IMR-90 (cell line): ENCODE data around the gene MED12. TPM values are rescaled to one million over a fixed set of nuclear protein-coding genes. Genes with fewer than 3 reads are reported as not detected.

ENCODE experiments used
- ATAC-seq: fragments of 200-7000 bp; cut with Tn5 transposase; 2 replicates; pipeline ENCODE4 v1.9.1; 2020; ENCODE audit warnings: low read depth, mild to moderate bottlenecking, moderate library complexity
- BruUV-seq: library from RNA; stranded (reverse); fragments of 400-500 nt; replicated peaks from 2 replicates; lab custom pipeline; 2021; lab: Mats Ljungman, UMichigan
- CTCF ChIA-PET: fragments of 300-600 bp; formaldehyde crosslinking; extraction: SDS; loops from one replicate; lab custom pipeline; 2021; ENCODE audit warnings: antibody characterized with exemption; lab: Yijun Ruan, JAX
- POLR2A ChIA-PET: fragments of 300-600 bp; sonication (Branson Sonifier 250); formaldehyde crosslinking; loops from one replicate; lab custom pipeline; 2022; ENCODE audit warnings: antibody characterized with exemption; ENCODE audit not compliant: unreplicated experiment; lab: Charles Lee
- DNase-seq: peaks from one replicate; pipeline ENCODE4 v3.0.0; 2013
- H2AFZ ChIP-seq: replicated peaks from 2 replicates; pipeline ENCODE3; 2013; ENCODE audit warnings: low read length, mild to moderate bottlenecking; ENCODE audit not compliant: poor library complexity
- H2AK5ac ChIP-seq: 2 replicates; pipeline ENCODE4 v1.6.1; 2013; ENCODE audit warnings: low read depth, low read length, inconsistent platforms
- H2AK9ac ChIP-seq: replicated peaks from 2 replicates; pipeline ENCODE3; 2013; ENCODE audit warnings: mild to moderate bottlenecking, low read depth, low read length, moderate library complexity; ENCODE audit not compliant: poor library complexity
- H2BK120ac ChIP-seq: 2 replicates; pipeline ENCODE4 v1.6.1; 2013; ENCODE audit warnings: low read depth, low read length, inconsistent platforms
- H2BK15ac ChIP-seq: 3 replicates; pipeline ENCODE4 v1.6.1; 2013; ENCODE audit warnings: low read depth, low read length, inconsistent platforms
- H2BK20ac ChIP-seq: 2 replicates; pipeline ENCODE4 v1.6.1; 2013; ENCODE audit warnings: low read depth, mild to moderate bottlenecking, inconsistent platforms, low read length, moderate library complexity
- H2BK5ac ChIP-seq: 2 replicates; pipeline ENCODE4 v1.6.1; 2013; ENCODE audit warnings: mild to moderate bottlenecking, low read depth, low read length, inconsistent platforms; ENCODE audit not compliant: poor library complexity, severe bottlenecking
- H3K14ac ChIP-seq: replicated peaks from 2 replicates; pipeline ENCODE4 v1.6.1; 2013; ENCODE audit warnings: low read depth, low read length, inconsistent platforms
- H3K18ac ChIP-seq: 2 replicates; pipeline ENCODE4 v1.6.1; 2013; ENCODE audit warnings: low read depth, low read length, control low read depth
- H3K23ac ChIP-seq: 2 replicates; pipeline ENCODE4 v1.6.1; 2013; ENCODE audit warnings: low read depth, low read length, inconsistent platforms
- H3K27ac ChIP-seq: 2 replicates; pipeline ENCODE4 v1.5.1; 2013; ENCODE audit warnings: mild to moderate bottlenecking, control low read depth, low read length; ENCODE audit not compliant: insufficient read depth
- H3K27me3 ChIP-seq: 2 replicates; pipeline ENCODE4 v1.6.1; 2013; ENCODE audit warnings: low read length; ENCODE audit not compliant: control insufficient read depth, insufficient read depth
- H3K36me3 ChIP-seq: 2 replicates; pipeline ENCODE4 v1.6.1; 2013; ENCODE audit warnings: low read length, mixed read lengths; ENCODE audit not compliant: control insufficient read depth, insufficient read depth
- H3K4ac ChIP-seq: 2 replicates; pipeline ENCODE4 v1.6.1; 2013; ENCODE audit warnings: low read depth, low read length, inconsistent platforms
- H3K4me1 ChIP-seq: 2 replicates; pipeline ENCODE4 v1.6.1; 2013; ENCODE audit warnings: low read length, mixed read lengths; ENCODE audit not compliant: control insufficient read depth, insufficient read depth
- H3K4me2 ChIP-seq: 2 replicates; pipeline ENCODE4 v1.6.1; 2013; ENCODE audit warnings: low read depth, mild to moderate bottlenecking, control low read depth, low read length, moderate library complexity
- H3K4me3 ChIP-seq: 2 replicates; pipeline ENCODE4 v1.5.1; 2013; ENCODE audit warnings: low read depth, mild to moderate bottlenecking, control low read depth, low read length, moderate library complexity; ENCODE audit not compliant: insufficient read depth
- H3K56ac ChIP-seq: 2 replicates; pipeline ENCODE4 v1.6.1; 2013; ENCODE audit warnings: low read length, inconsistent platforms; ENCODE audit not compliant: insufficient read depth; ENCODE audit errors: extremely low read depth
- H3K79me1 ChIP-seq, 2 experiments: 2 replicates each; pipeline ENCODE4 v1.6.1; 2013; ENCODE audit warnings: low read length in 2 of 2, inconsistent platforms in 1 of 2, low read depth in 1 of 2
- H3K9ac ChIP-seq: 2 replicates; pipeline ENCODE4 v1.6.1; 2013; ENCODE audit warnings: low read depth, low read length, control low read depth
- H3K9me1 ChIP-seq: 2 replicates; pipeline ENCODE4 v1.6.1; 2013; ENCODE audit warnings: low read length, inconsistent platforms; ENCODE audit not compliant: insufficient read depth
- H3K9me3 ChIP-seq: 2 replicates; pipeline ENCODE4 v1.6.1; 2013; ENCODE audit warnings: low read length; ENCODE audit not compliant: control insufficient read depth, insufficient read depth
- H4K20me1 ChIP-seq: 2 replicates; pipeline ENCODE4 v1.6.1; 2013; ENCODE audit warnings: low read length, inconsistent platforms; ENCODE audit not compliant: insufficient read depth
- H4K5ac ChIP-seq: 2 replicates; pipeline ENCODE4 v1.6.1; 2013; ENCODE audit warnings: mild to moderate bottlenecking, low read depth, low read length, control low read depth
- H4K8ac ChIP-seq, 2 experiments: 2 replicates each; pipeline ENCODE4 v1.6.1; 2013; ENCODE audit warnings: low read depth in 2 of 2, low read length in 2 of 2, control low read depth in 1 of 2, inconsistent platforms in 1 of 2
- H4K91ac ChIP-seq: 2 replicates; pipeline ENCODE4 v1.6.1; 2013; ENCODE audit warnings: low read depth, low read length, inconsistent platforms; ENCODE audit not compliant: insufficient read depth
- MAZ ChIP-seq: IDR thresholded peaks from 2 replicates; pipeline ENCODE4 v1.6.1; 2012; ENCODE audit warnings: low read depth, mild to moderate bottlenecking, low read length, improper control_type of control experiment, moderate library complexity, borderline replicate concordance
- NFE2L2 ChIP-seq: fragments of 150-350 bp; IDR thresholded peaks from 2 replicates; pipeline ENCODE4 v1.6.1; 2016; ENCODE audit warnings: low read depth, mild to moderate bottlenecking, low read length
- WGBS, 2 experiments: methylation state at CpG; one replicate each; pipeline versions ENCODE4 v1.1.5 to v1.1.7; 2013; ENCODE audit warnings: missing lambda C conversion rate in 2 of 2; ENCODE audit not compliant: insufficient read length in 1 of 2; ENCODE audit errors: extremely low coverage in 2 of 2; 5-methylcytosine and 5-hydroxymethylcytosine counted together
- dilution Hi-C: fragments of 300-500 bp; cut with HindIII; formaldehyde crosslinking; loops from one replicate; pipeline ENCODE4 v1.14.3; 2018; ENCODE audit warnings: low sequenced_read_pairs; ENCODE audit not compliant: unreplicated experiment
- in situ Hi-C: fragments of 300-500 bp; cut with MboI; formaldehyde crosslinking; loops from 3 replicates; pipeline ENCODE4 v1.14.3; 2019; ENCODE audit warnings: low sequenced_read_pairs, inconsistent platforms, mixed read lengths
- intact Hi-C: fragments of 100-400 bp; cut with micrococcal nuclease; formaldehyde crosslinking; loops from 2 replicates; pipeline ENCODE4 v1.10.0; 2022
- polyA plus RNA-seq, 3 experiments: library from polyadenylated mRNA; depleted of rRNA; stranded (reverse); fragments of >200 nt; gene quantifications; 2 replicates each; pipeline ENCODE4 v1.2.3, GENCODE V29; 2012; ENCODE audit warnings: low replicate concordance in 1 of 3
- total RNA-seq: library from RNA; depleted of rRNA; stranded (reverse); fragments of >200 nt; gene quantifications from 2 replicates; pipeline ENCODE4 v1.2.3, GENCODE V29; 2012

MED12 gene
- total and polyA plus RNA-seq, 2 of the 4 experiments (the other 2 are of a cell fraction), result 9.1 to 19.8 TPM

DNA sequence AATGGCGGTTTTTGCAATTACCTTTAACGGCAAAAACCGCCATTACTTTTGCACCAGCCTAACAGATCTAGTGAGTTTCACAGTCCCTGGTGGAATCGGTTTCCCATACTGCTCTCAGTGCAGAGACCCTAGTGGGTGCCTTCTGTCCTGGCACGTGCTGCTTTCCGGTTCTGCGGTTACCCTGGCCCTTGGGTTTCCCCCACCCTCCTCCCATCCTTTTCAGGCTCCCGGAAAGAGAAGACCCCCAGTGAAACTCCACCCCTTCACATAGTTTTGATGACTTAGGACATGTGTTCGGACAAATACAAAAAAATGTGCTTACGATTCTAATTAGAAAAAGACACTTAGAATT lies 63.1 kb downstream of the MED12 start:
- peak overlapping the region; percentile 73 to 91 for H4K8ac ChIP-seq
- POLR2A ChIA-PET, result no interaction called here
- no peak overlapping the region for H2BK15ac ChIP-seq
- peak overlapping the region; percentile 64 for H2BK5ac ChIP-seq
- CTCF ChIA-PET, result interaction anchor here (0.6 kb wide), 2 partner anchors 692 to 751 kb away, joined by 3 to 4 read pairs; no protein-coding TSS in a partner anchor
- peak overlapping the region; percentile 89 for H2AFZ ChIP-seq
- peak overlapping the region; percentile 64 for H3K4me2 ChIP-seq
- peak overlapping the region; percentile 76 for H3K4ac ChIP-seq
- H3K23ac ChIP-seq, result peak overlapping the region; percentile 48; the same call in 1 of the 2 replicates
- H3K18ac ChIP-seq, result no peak overlapping the region; the same call in 1 of the 2 replicates
- H2AK5ac ChIP-seq, result peak overlapping the region; percentile 27; the same call in 1 of the 2 replicates
- no peaks in the 10 kb centered on the region; the same call in 1 of the 2 replicates for H3K9me1 ChIP-seq
- H3K56ac ChIP-seq, result peak overlapping the region; percentile 22
- in situ Hi-C loops (no loop called here), intact Hi-C loops (no loop called here), dilution Hi-C loops (no loop called here)
- TF ChIP-seq NFE2L2, result no peak
- no peak for TF ChIP-seq MAZ
- no peak for DNase-seq
- H4K5ac ChIP-seq, result peak overlapping the region; percentile 18
- no peaks in the 10 kb centered on the region for H3K36me3 ChIP-seq
- H3K27me3 ChIP-seq, result peaks cover 2% of the 10 kb centered on the region; the same call in 1 of the 2 replicates
- no TSS peak for BruUV-seq
- H2BK20ac ChIP-seq, result no peak overlapping the region
- no peaks in the 10 kb centered on the region for H3K9me3 ChIP-seq
- peaks cover 4% of the 10 kb centered on the region; the same call in 1 of the 2 replicates for H3K4me1 ChIP-seq
- 45% methylated on average over 6 of the region's 10 CpGs; no CpG with 5 or more reads in 1 of the 2 experiments for WGBS, 2 experiments
- peak overlapping the region; percentile 95 for H2AK9ac ChIP-seq
- peak overlapping the region; percentile 26; the same call in 1 of the 2 replicates for H3K9ac ChIP-seq
- H3K79me1 ChIP-seq, result no peaks in the 10 kb centered on the region
- peak overlapping the region; percentile 41; the same call in 1 of the 2 replicates for H3K4me3 ChIP-seq
- H4K91ac ChIP-seq, result peak overlapping the region; percentile 30
- peak overlapping the region; percentile 36 for H3K27ac ChIP-seq
- peak overlapping the region; percentile 64 for H2BK120ac ChIP-seq
- peak; percentile 4; the same call in 1 of the 2 replicates for ATAC-seq
- no peaks in the 10 kb centered on the region; the same call in 1 of the 2 replicates for H4K20me1 ChIP-seq
- peak overlapping the region; percentile 75 for H3K14ac ChIP-seq
